GM19099 (cell line): Measurements from ENCODE around the gene PIEZO1.

Experiments used
- POLR2A ChIP-seq: IDR thresholded peaks from 3 replicates; pipeline ENCODE4 v1.6.1; 2011; ENCODE audit warnings: low read depth; ENCODE audit not compliant: insufficient read length; ENCODE audit errors: extremely low read depth

Gene PIEZO1

DNA sequence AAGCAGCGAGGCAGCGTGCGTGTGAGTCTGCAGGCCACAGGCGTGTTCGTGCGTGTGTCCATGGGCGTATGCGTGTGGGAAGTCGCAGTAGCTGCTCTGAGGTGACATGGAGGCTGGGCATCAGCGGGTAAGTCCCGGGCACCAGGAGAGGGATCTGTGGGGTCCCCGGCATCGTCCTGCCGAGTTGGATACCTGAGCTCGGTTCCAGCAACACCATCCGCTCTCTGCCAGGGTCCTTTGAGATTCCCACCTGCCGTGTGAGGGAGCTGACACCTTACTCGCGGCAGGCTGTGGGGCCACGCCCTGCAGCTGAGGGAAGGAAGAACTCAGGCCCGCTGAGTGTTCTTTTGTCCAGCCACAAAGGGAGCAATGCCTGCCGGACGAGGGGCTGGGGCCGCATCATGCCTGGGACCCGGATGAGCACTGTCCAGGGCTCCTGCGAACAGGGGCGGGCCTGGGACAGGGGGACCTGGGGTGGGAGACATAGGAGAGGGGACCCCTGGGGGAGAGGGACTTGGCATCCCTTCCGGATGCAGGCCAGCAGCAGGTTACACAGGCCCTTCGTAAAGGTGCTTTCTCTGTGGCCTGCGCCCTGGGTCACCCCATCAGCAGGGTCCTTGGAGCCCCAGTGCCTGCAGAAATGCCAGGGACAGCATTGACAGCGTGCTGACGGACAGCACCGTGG, 93.7 kb downstream of the PIEZO1 start:
- TF ChIP-seq POLR2A: no peak

- TF ChIP-seq POLR2A: no peak
Measured at GRCh38 chr16:88690341-88691128, 94.5 kb downstream of the PIEZO1 start.

DNA sequence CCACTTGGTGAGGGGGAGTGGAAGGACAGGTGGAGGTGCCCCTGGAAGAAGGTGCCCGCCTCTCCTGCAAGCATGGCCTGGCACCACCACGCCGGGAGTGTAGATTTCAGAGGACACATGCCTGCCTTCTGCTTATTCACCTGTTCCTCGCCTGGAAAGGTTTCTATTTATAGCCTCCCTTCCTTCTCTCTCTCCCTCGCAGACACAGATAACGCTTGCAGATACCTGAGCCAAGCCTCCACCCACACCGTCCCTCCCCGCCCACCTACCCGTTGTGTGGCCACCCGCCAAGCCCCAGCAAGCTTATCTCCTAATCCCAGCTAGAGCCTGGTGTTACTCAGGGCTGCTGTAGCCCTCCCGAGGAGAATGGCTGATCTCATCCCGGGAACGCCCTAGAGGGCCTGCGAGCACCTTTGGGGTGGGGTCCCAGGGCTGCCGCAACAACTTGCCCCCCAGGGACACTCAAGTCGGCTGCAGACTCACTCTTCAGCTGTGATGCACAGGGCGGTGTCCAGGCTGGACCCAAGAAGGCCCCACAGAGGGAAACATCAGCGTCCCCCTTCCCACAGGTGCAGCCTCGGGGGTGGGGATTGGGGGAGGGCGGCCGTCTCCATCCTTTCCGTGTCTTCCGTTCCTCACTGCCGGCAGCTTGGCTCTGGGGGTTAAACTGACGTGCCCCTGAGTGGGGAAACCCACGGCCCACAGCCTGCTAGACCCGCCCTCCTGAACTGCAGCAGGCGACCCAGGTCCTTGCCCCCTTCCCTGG, 96.8 kb downstream of the PIEZO1 start:
- no peak for TF ChIP-seq POLR2A

GRCh38 chr16:88687676-88688012, 97.4 kb downstream of the PIEZO1 start:
- TF ChIP-seq POLR2A: no peak

GRCh38 chr16:88687254-88687576, 97.8 kb downstream of the PIEZO1 start:
- no peak for TF ChIP-seq POLR2A

- TF ChIP-seq POLR2A: no peak
Measured at GRCh38 chr16:88686439-88687253, 98.4 kb downstream of the PIEZO1 start, which contains the start of gene SNAI3. Gene SNAI3 (minus strand): TSS chr16:88686507. CDS start chr16:88686406, 101 bp downstream.

DNA sequence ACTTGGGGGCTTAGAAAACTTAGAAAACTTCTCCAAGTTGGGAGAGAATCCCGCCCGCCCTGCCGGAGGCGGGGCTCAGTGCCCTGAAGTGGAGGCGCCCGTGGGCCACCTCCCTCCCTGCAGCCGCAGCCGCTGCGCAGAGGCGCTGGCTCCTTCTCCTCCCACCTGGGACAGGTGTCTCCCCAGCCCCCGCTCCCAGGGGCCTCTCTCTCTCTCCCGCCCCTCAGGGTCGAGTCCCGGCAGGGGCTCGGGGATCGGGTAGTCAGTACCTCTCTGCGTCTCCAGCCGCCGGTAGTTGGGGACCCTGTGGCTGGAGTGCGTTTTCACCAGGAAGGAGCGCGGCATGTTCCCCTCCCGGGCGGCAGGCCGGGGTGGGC, 99.0 kb downstream of the PIEZO1 start:
- TF ChIP-seq POLR2A: no peak

- no peak for TF ChIP-seq POLR2A
Measured at GRCh38 chr16:88685156-88686061, 99.6 kb downstream of the PIEZO1 start.

DNA sequence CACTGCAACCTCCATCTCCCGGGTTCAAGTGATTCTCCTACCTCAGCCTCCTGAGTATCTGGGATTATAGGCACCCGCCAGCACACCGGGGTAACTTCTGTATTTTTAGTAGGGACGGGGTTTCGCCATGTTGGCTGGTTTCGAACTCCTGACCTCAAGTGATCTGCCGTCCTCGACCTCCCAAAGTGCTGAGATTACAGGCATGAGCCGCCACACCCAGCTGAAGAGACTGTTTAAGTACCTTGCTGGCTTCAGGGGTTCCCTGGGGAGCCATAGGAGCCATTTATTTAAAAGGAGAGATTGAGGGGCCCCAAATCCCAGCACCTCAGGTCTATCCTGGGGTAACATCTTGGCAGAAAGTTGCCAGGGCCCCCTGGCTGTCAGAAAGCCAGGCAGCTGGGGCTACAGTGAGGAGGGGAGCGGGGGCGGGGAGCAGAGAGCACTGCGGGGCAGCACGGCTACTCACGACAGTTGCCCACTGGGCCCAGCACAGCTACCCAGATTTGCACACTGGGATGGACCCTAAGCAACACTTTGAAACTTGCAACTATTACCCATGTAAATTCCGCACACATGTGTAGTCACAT, 100.4 kb downstream of the PIEZO1 start:
- no peak for TF ChIP-seq POLR2A

DNA sequence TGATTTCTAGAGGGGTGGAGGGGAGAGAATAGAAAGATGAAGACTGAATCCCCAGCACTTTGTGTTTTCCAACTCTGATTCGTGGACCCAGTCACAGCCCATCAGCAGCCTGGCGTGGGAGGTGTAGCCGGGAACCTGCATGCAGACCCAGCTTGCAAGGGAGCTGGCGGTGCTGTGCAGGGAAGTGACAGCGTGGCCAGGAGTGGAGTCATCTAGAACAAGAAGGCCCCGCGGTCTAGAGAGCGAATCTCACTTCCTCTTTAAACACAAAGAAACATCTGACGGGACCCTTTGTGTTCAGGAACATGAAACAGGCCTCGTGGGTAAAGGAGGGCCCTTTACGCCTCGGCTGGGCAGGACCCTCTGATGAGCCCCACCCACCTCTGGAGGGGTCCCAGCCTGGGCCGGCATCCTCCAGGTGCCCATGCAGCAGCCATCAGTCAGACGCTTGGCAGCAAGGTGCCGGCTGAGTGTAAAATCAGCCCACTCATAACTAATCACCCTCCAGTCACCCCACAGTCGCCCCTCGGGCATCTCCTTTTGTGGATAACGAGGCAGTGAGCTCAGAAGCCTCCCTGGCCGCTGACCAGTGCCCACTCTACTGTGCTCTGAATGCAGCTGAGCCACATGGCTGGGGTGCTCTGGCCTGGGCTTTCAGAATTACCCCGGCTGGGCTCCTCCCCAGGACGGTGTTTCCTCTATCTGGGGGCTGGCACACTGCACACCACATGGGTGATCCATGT, 103.1 kb downstream of the PIEZO1 start:
- peak; percentile 67 for TF ChIP-seq POLR2A

- TF ChIP-seq POLR2A: no peak
Measured at GRCh38 chr16:88681084-88681680, 103.8 kb downstream of the PIEZO1 start.

GRCh38 chr16:88680554-88681083, 104.4 kb downstream of the PIEZO1 start:
- TF ChIP-seq POLR2A: no peak
